ENCODE measurements around the gene OR6J1. TPM values are rescaled to one million over a fixed set of nuclear protein-coding genes. Genes with fewer than 3 reads are reported as not detected.

OR6J1 gene
- polyA plus RNA-seq, 3 donors: not detected

- no peaks in the 10 kb centered on the region for H3K27me3 ChIP-seq (ENCODE audit: control insufficient read depth in 2 of 2, insufficient read depth in 2 of 2, low read length in 2 of 2)
- no peaks in the 10 kb centered on the region for H4K20me1 ChIP-seq (ENCODE audit: insufficient read depth, low read length)
- H3K79me2 ChIP-seq (ENCODE audit: insufficient read depth, low read length): no peaks in the 10 kb centered on the region
- H2AFZ ChIP-seq (ENCODE audit: insufficient read depth, low read depth, low read length, poor library complexity, severe bottlenecking): no peak overlapping the region
- H3K4me2 ChIP-seq (replicated peaks; ENCODE audit: extremely low read depth, low read length, poor library complexity, severe bottlenecking): no peak overlapping the region
- Mint-ChIP-seq H3K9me3 (peaks cover 0 to 4% (median 3%) of the 10 kb centered on the region in 7 donors), H3K36me3 (no peaks in the 10 kb centered on the region), H3K4me3 (no peak overlapping the region), H3K4me1 (no peaks in the 10 kb centered on the region), H3K27me3 (ENCODE audit: low read depth in 3 of 3) (peaks cover 0 to 2% (median 0%) of the 10 kb centered on the region in 3 donors), H3K27ac (no peak overlapping the region)
- no peaks in the 10 kb centered on the region for H3K36me3 ChIP-seq (replicated peaks in 1 of 2; ENCODE audit: control insufficient read depth in 1 of 2, insufficient read depth in 2 of 2, low read length in 2 of 2)
- no peaks in the 10 kb centered on the region for H3K9me3 ChIP-seq (replicated peaks in 1 of 2; ENCODE audit: control insufficient read depth in 1 of 2, insufficient read depth in 1 of 2, low read length in 2 of 2)
- TF ChIP-seq, protein P1, sequence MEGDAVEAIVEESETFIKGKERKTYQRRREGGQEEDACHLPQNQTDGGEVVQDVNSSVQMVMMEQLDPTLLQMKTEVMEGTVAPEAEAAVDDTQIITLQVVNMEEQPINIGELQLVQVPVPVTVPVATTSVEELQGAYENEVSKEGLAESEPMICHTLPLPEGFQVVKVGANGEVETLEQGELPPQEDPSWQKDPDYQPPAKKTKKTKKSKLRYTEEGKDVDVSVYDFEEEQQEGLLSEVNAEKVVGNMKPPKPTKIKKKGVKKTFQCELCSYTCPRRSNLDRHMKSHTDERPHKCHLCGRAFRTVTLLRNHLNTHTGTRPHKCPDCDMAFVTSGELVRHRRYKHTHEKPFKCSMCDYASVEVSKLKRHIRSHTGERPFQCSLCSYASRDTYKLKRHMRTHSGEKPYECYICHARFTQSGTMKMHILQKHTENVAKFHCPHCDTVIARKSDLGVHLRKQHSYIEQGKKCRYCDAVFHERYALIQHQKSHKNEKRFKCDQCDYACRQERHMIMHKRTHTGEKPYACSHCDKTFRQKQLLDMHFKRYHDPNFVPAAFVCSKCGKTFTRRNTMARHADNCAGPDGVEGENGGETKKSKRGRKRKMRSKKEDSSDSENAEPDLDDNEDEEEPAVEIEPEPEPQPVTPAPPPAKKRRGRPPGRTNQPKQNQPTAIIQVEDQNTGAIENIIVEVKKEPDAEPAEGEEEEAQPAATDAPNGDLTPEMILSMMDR (IDR thresholded peaks at IDR 0.05): no peak
- H3K4me3 ChIP-seq (replicated peaks in 1 of 3; ENCODE audit: low read depth in 2 of 3, low read length in 3 of 3): no peak overlapping the region
- H3K4me1 ChIP-seq (ENCODE audit: control insufficient read depth in 1 of 2, insufficient read depth in 2 of 2, low read length in 2 of 2): no peaks in the 10 kb centered on the region
- intact Hi-C loops (cut with micrococcal nuclease): no loop called here
- H3K27ac ChIP-seq (ENCODE audit: low read depth in 1 of 2, low read length in 2 of 2): no peak overlapping the region
- no peak overlapping the region for H3K9ac ChIP-seq (ENCODE audit: insufficient read depth, low read length, poor library complexity, severe bottlenecking)
- no peak for DNase-seq
Measured at GRCh38 chr14:22668417-22668816, 24.3 kb upstream of the OR6J1 start.

DNA sequence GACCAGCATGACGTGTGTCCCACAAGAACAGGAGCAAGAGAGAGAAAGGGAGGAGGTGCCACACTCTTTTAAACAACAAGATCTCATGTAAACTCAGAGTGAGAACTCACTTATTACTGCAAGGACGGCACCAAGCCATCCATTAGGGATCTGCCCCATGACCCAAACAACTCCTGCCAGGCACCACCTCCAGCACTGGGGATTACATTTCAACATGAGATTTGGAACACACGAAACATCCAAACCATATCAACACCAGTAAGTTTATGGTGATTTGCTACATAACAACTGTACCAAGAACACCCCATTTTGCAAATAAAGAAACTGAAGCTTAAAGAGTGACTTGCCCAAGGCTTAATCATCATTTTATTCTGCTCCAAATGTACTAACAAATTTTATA, 23.7 kb upstream of the OR6J1 start:
- Mint-ChIP-seq H3K4me3 (no peak overlapping the region), H3K27me3 (ENCODE audit: low read depth in 3 of 3) (peaks cover 0 to 3% (median 0%) of the 10 kb centered on the region in 3 donors), H3K36me3 (no peaks in the 10 kb centered on the region), H3K4me1 (no peaks in the 10 kb centered on the region), H3K9me3 (peaks cover 0 to 4% (median 3%) of the 10 kb centered on the region in 7 donors), H3K27ac (no peak overlapping the region)
- no peak overlapping the region for H3K4me2 ChIP-seq (replicated peaks; ENCODE audit: extremely low read depth, low read length, poor library complexity, severe bottlenecking)
- TF ChIP-seq, protein P1 (IDR thresholded peaks at IDR 0.05): no peak
- DNase-seq: no peak
- H3K9ac ChIP-seq (ENCODE audit: insufficient read depth, low read length, poor library complexity, severe bottlenecking): no peak overlapping the region
- intact Hi-C loops (cut with micrococcal nuclease): no loop called here
- H3K27ac ChIP-seq (ENCODE audit: low read depth in 1 of 2, low read length in 2 of 2): no peak overlapping the region
- H3K27me3 ChIP-seq (ENCODE audit: control insufficient read depth in 2 of 2, insufficient read depth in 2 of 2, low read length in 2 of 2): no peaks in the 10 kb centered on the region
- no peaks in the 10 kb centered on the region for H3K4me1 ChIP-seq (ENCODE audit: control insufficient read depth in 1 of 2, insufficient read depth in 2 of 2, low read length in 2 of 2)
- H4K20me1 ChIP-seq (ENCODE audit: insufficient read depth, low read length): no peaks in the 10 kb centered on the region
- H3K36me3 ChIP-seq (replicated peaks in 1 of 2; ENCODE audit: control insufficient read depth in 1 of 2, insufficient read depth in 2 of 2, low read length in 2 of 2): no peaks in the 10 kb centered on the region
- no peaks in the 10 kb centered on the region for H3K79me2 ChIP-seq (ENCODE audit: insufficient read depth, low read length)
- WGBS (ENCODE audit: insufficient coverage): 84% methylated on average over 2 of the region's 3 CpGs
- no peaks in the 10 kb centered on the region for H3K9me3 ChIP-seq (replicated peaks in 1 of 2; ENCODE audit: control insufficient read depth in 1 of 2, insufficient read depth in 1 of 2, low read length in 2 of 2)
- no peak overlapping the region for H2AFZ ChIP-seq (ENCODE audit: insufficient read depth, low read depth, low read length, poor library complexity, severe bottlenecking)
- H3K4me3 ChIP-seq (replicated peaks in 1 of 3; ENCODE audit: low read depth in 2 of 3, low read length in 3 of 3): no peak overlapping the region
